HG03108 (cell line): ENCODE data around the gene DCBLD2.

Experiments used
- ATAC-seq: cut with Tn5 transposase; IDR thresholded peaks from one replicate; pipeline ENCODE4 v1.9.1; 2021; ENCODE audit warnings: moderate library complexity; ENCODE audit not compliant: unreplicated experiment

Gene DCBLD2

DNA sequence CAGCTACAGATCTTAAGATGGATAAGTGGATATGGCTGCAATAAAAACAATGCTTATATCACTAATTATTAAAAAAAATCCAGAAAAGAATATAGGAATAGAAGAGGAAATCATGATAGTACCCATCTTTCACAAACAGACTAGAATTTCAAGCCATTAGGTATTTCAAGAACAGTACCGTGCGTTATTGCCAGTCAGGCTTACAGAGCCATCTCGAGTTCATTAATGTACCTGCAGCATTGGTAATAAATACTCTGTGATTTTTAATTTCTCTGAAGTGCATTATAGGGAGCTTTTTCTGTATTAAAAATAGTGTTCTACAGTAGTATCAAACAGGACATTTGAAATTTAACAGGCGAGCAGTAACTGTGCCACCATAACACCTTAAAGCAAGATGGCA lies 102.7 kb downstream of the DCBLD2 start:
- ATAC-seq: no peak

DNA sequence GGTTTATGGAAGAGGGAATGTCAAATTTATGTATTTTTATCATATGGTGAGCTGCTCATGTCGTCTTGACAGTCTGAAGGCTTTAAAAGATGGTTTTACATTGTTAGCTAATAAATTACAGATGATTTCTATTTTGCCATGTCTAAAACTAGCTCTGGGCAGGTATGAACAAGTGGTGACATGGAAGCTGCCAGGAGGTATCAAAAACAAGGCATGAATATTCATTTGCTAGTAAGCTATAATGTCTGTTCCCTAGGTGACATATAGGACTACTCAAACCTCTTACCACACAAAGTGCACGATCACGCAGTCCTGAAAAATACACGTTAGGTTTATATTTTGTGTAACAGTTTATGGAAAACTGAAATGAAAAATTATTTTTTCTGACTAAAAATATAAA lies 103.6 kb downstream of the DCBLD2 start:
- no peak for ATAC-seq

DNA sequence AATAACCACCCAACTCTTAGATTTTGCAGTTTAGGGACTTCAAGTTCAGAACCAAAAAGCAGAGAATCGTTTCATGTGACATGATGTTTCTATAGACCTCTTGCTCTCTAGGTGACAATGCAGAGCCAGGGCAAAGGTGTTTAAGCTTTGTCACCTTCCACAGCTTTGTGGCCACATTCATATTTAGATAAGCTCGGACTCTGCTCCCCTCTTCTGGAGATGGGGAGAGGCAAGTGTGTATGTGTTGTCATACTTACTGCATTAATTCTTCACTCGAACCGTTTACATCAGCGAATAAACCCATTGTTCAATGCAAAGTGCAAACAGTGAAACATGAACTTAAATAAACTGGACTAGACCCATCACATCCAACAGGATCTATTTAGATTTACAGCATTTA lies 105.2 kb downstream of the DCBLD2 start:
- no peak for ATAC-seq

DNA sequence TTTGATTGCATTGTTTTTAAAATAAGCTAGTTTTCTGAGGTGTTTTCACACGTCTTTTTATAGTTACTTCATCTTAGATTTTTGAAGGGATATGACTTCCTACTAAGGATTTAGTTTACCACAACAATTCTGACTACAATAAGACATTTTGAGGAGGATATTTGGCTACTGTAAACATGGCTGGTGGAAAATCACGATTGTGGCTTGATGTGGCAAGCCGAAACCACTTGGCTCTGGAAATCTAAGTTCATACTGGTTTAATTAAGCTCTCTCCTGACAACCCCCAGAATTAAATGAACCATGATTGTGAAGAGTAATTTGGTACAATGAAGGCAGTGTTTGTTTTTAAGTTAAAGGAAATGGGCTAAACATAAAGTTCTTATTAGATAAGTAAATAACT lies 107.5 kb downstream of the DCBLD2 start:
- no peak for ATAC-seq

DNA sequence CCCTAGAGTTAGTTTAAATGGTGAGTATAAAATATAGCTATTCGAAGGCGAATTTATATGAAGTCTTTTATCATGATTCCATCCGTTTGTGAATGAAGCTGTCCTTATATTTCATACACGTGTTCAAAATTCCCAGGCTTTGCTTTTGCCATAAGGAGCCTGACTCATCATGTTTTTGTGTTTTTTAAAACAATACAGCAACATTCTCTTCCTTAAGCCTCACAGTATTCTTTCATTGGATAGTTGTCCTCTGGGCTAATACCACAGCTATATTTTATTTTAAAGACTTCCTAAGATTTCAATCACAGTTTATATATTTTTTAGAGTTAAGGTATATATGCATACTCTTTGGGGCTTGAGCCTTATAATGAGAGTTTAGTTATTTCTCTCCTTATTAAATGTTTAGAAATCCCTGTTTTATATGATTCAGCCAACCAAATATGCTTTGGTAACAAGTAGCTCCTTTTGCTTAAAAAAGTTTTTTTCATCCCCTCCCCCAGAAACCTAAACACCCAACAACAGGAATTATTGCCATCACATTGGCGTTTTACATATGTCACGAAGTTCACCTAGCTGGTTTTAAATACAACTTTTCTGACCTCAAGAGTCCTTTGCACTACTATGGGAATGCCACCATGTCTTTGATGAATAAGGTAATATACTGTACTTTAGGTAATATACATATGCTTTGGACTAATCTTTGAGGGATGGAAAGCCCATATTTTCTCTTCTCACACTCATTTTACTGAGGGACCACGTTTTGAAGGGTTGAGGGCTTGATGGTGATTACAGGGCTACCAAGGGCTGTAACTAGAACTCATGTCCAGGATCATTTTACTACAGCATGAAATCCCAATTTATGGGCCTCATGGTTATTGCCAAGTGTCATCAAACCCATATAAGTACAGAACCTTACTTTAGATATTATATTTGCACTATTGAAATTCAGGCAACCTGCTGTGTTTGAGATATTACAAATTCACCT lies 109.9 kb downstream of the DCBLD2 start:
- ATAC-seq: no peak

DNA sequence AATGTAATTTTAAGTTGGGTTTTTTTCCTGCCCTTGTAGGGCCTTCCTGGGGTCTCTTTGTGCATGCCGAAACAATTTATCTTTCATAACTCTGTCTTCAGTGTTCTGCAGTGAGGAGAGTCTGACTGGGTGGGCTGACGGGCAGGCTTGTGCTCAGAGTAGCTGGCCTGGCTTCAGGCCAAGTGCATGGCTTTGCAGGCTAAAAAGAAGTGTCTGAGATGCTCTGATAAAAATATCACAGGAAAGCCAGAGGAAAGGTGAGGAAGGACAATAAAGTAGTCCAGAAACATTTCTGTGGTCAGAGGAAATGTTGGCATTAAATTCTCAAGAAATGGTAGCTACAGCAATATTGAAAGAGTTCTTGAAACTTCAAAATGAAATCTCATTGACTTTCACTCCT lies 112.8 kb downstream of the DCBLD2 start:
- ATAC-seq: no peak

DNA sequence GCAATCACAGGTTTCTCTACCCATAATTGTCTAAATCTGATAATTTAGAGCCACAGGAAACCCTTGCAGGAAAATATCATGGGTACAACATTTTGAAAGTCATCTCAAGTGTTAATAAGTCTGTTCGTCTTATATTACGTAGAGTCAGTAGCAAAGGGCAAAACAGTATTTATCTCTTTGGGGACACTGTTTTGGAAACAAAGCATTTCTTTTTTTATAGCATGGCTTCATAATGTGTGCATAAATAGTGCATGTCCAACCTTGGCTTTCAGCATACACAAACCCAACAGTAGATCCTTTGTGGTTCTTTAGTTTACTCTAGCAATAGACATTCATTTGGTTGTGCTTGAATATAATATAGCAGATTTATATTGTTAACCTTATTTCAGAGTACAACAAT lies 114.3 kb downstream of the DCBLD2 start:
- no peak for ATAC-seq

DNA sequence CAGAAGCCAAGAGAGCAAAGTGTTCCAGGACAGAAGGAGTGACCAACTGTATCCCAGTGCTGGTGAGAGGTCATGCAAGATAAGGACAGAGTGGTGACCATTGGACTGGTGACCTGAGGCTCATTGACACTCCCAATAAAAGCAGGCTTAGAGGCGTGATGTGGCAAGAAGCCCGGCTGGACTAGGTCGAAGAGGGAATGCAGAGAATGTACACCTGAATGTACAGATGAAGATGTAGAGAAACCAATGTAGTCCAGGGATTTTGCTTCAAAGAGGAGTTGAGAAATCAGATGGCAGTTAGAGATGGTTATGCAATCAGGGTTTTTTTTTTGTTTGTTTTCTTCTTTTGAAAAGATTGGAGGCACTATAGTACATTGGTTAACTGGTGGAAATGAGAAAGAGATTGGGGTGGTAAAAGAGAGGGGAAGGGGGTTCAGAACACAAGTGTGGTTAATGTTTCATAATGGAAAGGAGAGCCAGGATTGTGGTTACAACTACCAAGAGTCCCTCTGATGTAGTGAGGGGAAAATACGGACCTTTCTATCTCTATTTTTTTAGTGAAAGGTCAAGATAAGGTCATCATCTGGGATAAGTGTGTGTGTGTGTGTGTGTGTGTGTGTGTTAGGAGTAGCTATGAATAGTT lies 115.0 kb downstream of the DCBLD2 start:
- ATAC-seq: no peak

DNA sequence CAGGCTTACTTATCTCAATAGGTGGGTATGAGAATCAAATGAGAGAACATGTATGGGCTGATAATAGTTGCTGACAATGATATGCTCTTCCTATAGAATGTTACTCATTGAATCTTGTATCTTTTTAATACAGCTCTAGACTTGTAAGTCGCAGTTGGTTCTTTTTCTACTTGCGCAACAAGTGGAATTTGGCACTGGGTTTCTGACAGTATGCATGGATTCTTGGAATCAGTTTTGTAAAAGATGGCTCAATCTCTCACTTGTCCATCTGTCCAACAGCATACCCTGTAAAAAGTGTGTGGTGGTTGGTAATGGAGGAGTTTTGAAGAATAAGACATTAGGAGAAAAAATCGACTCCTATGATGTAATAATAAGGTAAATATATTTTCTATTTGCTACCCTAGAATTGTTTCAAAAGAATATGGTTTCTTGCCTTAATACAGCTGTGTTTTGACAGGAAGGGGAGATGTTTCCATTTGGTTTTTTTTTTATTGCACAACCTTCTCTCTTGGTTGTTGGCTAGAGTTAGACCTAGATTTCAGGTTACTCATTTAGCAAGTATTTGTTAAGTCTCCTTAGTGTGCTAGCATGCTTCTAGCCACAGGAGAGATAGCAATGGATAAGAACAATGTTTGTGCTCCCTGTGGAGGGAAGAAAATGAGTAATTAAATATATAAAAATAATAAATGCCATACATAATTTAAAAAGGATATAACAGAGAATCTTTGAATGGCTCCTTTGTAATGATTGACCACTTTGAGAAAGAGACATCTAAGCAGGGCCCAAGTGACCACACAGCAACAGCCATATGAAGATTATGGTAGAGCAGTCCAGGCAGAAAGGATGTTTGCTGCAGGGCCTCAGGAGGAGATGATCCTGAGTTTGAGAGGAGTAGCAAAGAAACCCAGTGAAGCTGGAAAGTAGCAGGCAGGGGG lies 116.6 kb downstream of the DCBLD2 start:
- no peak for ATAC-seq

DNA sequence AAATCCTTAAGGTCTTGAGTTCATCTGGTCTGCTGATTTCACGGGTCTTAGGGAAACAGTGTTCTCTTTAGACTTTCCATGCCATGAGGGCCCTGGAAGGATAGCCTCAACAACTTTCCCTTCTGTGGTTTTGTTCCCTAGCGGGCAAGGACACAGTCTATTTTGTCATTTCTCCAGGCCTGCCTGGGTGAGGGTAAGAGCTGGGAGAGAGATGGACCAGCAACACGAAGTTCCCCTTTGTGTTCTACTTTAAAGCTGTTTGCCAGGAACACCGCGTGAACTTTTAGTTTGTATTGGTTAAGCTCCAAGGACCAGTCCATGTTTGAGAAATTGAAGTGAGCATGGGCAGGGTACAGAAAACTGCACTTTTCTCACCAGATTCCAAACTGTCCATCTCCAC lies 117.5 kb downstream of the DCBLD2 start:
- no peak for ATAC-seq

DNA sequence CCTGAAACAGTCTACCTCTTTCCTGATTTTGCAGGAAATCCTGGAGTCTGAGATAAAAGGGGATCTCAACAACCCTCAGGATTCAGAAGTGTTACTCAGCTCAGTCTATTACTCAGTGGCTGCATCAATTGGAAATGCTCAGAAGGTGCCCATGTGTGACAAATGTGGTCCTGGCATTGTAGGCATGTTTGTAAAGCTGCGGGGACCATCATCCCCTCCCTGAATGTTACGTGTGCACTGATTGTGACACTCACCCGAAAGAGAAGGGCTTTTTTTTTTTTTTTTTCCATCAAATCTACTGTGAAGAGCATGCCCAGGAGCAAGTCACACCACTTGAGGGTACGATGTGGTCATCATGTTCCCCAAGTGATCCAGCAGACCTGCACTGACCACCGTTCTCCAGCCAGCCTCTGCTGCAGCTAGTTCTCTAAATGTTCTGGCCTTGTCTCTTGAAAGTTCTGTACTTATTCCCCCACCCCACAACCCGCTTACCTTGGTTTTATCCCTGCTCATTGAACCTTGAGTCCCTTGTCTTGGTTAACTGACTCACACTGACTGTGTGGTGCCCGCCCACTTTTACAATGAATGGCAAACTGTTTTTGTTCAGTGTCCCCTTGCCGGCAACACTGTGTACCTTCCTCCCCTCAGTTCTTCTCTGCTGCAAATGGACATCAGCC lies 118.5 kb downstream of the DCBLD2 start:
- ATAC-seq: no peak

DNA sequence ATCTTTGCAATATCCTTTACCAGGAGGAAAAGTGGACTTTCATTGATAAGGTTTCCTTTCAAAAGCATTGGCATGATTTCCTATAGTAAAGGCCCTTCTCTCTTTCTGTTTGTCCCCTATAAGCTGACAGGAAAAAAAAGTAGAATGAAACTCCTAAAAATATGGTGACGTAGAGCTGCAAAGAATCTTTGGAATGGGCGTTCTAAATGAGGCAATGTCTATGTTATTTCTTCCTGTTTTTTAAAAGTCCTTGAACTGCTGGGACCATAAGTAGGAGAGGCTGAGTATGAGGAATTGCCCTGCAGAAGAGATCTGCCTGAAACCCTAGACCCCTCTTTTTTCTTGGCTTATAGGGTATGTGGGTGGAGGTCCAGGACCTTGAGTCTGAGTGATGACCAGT lies 121.2 kb downstream of the DCBLD2 start:
- no peak for ATAC-seq

DNA sequence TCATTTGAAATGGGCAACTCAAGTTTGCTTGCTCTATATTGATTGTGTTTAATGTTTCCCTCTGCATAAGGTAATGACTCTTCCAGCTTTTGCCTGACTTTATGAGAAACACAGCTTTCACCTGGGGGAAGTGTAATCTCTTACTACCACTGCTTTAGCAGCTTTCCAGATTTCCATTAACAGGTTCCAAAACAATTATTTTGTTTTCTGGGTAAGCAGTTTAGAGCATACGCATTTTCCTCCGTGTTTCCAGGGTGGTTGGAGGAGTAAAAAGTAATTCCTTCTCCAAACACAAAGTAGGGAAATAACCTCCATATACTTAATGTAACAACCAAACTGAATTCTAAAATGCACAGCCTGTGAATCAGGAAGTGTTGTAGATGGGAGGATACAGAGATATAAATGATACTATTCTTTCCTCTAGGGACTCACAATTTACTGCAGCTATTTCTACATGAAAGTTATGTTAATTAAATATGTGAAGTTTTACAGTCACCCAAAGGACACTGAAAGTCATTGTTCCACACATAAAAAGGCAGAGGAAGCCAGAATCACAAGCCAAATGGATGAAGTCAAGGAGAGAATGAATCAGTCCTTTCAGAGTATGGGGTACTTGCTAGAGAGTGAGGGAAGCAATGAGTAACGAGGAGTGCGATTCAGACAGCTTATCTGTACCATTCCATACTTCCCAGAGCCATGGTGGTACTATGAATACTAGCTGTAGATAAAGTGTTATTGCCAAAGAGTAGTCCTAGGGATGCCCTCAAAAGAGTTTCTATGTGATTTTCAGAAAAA lies 121.8 kb downstream of the DCBLD2 start:
- ATAC-seq: no peak

DNA sequence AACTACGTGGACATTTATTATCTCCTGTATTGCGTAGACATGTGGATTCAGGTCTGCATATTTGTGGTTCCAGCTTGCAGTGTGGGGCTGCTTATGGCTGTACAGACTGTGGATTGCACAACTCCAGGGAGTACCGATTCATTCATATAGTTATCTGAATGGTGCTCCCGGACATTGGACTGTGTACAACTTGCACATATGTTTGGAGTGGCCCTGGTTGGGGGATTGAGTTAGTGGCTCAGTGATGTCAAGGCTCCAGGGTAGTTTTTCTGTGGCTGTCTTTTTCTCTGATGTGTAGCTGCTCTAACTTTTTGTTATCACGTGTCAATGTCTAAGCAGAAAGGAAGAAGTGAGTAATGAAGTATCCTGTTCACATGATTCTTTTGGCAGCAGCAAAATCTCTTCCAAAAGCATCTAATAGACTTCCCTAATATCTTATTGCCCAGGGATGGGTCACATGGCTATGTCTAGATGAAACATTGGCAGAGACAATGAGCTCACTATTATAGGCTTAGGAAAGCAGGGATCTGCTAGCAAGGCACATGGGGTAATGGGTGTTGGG lies 122.6 kb downstream of the DCBLD2 start:
- no peak for ATAC-seq

DNA sequence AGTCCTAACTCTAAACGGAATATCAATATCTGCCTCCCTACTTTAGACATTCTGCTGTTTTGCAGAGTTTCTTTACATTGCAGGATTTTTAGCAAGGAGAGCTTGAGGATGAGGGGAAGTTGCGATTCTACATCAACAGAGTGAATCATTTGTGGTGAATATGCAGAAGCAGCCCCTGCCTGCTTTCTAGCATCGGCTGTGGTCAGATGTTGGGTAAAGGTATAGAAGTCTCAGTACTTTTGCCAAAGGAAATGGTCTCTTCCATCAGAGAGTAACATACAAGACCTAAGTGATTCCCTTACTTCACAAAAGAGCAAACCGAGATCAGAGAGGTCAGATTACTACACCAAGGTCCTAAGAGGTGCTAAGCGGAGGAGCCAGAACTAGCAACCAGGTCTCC lies 123.1 kb downstream of the DCBLD2 start:
- ATAC-seq: no peak

DNA sequence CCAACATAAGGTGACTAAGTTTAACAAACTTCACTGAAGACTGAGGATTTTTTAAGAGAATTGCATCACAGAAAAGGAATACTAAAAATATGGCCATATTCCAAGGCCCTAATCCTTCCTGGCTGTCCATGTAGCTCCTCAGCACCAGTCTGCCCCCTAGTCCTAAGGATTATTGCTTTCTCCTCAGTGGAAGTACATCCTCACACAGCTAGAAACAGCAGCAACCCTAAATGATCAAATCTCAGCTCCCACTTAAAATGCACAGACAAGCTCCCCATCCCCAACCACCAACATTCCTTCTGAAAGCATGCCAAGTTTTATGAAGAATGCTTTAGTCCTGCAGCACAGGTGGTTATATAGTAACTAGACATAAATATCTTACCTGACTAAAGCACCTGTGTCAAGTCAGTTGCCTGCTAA lies 123.7 kb downstream of the DCBLD2 start:
- no peak for ATAC-seq

DNA sequence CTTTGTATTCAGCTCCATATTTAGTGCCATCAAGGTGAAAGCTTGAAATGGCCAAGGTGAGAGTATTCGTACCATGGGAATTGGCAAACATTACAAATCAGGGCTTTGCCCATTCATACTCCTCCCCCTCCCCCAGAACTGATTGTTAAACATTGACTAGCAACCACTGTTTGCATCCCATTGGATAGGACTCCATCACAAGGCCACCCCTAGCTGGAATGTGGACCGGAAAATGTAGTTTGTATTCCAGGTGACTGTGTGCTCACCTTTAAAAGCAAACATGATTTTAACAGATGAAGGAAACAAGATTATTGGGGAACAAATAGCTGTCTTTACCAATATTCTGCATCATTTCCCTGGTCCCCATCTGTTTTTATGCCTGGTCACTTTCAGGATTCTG lies 124.2 kb downstream of the DCBLD2 start:
- ATAC-seq: no peak

DNA sequence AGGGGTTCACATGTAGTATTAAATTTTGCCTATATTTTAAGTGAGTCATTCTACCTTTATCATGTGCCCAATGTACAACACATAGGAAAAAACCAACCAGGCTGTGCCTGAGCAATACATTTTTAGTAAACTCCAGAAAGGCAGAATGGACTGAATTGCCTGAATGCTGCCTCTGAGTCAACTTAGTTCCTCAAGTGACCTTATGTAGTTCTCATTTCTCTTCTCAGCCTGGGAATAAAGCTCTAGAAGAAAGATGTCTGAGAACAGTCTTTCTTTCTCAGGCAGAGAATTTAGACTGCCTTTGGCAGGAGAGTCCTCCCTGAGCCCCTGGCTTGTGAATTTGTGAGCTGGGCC lies 125.4 kb downstream of the DCBLD2 start:
- no peak for ATAC-seq

DNA sequence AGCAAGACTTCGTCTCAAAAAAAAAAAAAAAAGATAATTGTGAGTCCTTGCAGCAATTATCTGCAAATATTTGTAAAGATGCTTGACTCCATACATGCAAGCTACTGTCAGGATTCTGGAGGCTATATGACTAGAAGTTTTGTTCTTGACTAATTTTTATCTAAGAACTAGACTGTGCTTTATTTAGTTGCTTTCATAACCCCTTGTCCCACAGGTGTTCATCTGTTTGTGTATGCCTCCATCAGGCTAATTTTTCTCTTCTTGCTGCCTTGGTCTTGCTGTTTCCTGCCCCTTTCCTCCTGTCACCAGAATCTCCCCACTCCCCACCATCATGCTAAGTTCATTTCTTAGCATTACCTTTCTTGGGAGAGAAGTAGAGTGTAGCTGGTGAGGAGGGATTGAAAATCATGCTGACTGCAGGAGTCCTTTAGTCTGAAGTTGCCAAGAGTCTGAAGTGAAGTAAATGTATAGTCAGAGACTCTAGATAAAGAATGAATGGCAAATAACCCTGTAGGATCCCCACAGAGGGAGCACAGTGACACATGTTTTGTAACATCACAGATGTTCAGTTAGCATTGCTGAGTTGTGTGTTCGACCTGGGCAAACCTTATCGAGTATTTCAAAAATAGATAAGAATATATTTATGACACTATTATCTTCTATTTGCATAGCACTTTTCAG lies 125.9 kb downstream of the DCBLD2 start:
- no peak for ATAC-seq
